OCI-LY1 (cell line): ENCODE results near the gene PRKAR2A.
"Not testable (repeated sequence)": the region's sequence is repeated elsewhere in the genome, so short reads cannot be mapped to it uniquely, and the experiment has no call there.

Experiments used
- H2AFZ ChIP-seq: fragments of 200-600 bp; sonication (generic), shearing (Covaris generic); 2 replicates; pipeline ENCODE4 v1.6.0; 2014; ENCODE audit warnings: antibody characterized with exemption, mild to moderate bottlenecking, low read length
- H3F3A ChIP-seq: fragments of 200-600 bp; sonication (generic), shearing (Covaris generic); 2 replicates; pipeline ENCODE4 v1.6.0; 2014; ENCODE audit warnings: mild to moderate bottlenecking, antibody characterized with exemption, low read length, moderate library complexity; ENCODE audit not compliant: insufficient read depth
- H3K27ac ChIP-seq: fragments of 200-600 bp; sonication (generic); 2 replicates; pipeline ENCODE4 v1.5.1; 2014; ENCODE audit warnings: low read length, mixed run types, mild to moderate bottlenecking, low read depth; ENCODE audit not compliant: poor library complexity, severe bottlenecking
- H3K27me3 ChIP-seq: fragments of 200-600 bp; sonication (generic); 2 replicates; pipeline ENCODE4 v1.6.0; 2014; ENCODE audit warnings: antibody characterized with exemption, mild to moderate bottlenecking, low read length, moderate library complexity; ENCODE audit not compliant: insufficient read depth
- H3K36me3 ChIP-seq: fragments of 200-600 bp; sonication (generic); 2 replicates; pipeline ENCODE4 v1.6.1; 2014; ENCODE audit warnings: mild to moderate bottlenecking, antibody characterized with exemption, low read length, moderate library complexity, mixed read lengths; ENCODE audit not compliant: insufficient read depth
- H3K4me1 ChIP-seq: fragments of 200-600 bp; sonication (generic); 2 replicates; pipeline ENCODE4 v1.5.1; 2014; ENCODE audit warnings: mild to moderate bottlenecking, low read length, moderate library complexity; ENCODE audit not compliant: insufficient read depth, severe bottlenecking
- H3K4me2 ChIP-seq: fragments of 200-600 bp; sonication (generic), shearing (Covaris generic); 2 replicates; pipeline ENCODE4 v1.6.1; 2014; ENCODE audit warnings: low read length
- H3K4me3 ChIP-seq: fragments of 200-600 bp; sonication (generic); 2 replicates; pipeline ENCODE4 v1.5.1; 2014; ENCODE audit warnings: low read length, low read depth, mild to moderate bottlenecking, mixed read lengths; ENCODE audit not compliant: poor library complexity, severe bottlenecking
- H3K79me2 ChIP-seq: fragments of 200-600 bp; shearing (Covaris generic); 2 replicates; pipeline ENCODE4 v1.6.1; 2016; ENCODE audit warnings: mixed run types, low read length, mixed read lengths; ENCODE audit not compliant: insufficient read depth
- H3K9ac ChIP-seq: fragments of 200-600 bp; sonication (generic), shearing (Covaris generic); 2 replicates; pipeline ENCODE4 v1.6.1; 2014; ENCODE audit warnings: mild to moderate bottlenecking, low read length, mixed read lengths
- H3K9me2 ChIP-seq: fragments of 200-600 bp; sonication (generic), shearing (Covaris generic); 2 replicates; pipeline ENCODE4 v1.6.1; 2014; ENCODE audit warnings: low read depth, mild to moderate bottlenecking, low read length, mixed read lengths
- H3K9me3 ChIP-seq: fragments of 200-600 bp; shearing (Covaris generic); 2 replicates; pipeline ENCODE4 v1.6.1; 2014; ENCODE audit warnings: low read length, mixed read lengths
- H4K20me1 ChIP-seq: fragments of 200-600 bp; sonication (generic), shearing (Covaris generic); 2 replicates; pipeline ENCODE4 v1.6.0; 2016; ENCODE audit warnings: mild to moderate bottlenecking, low read length; ENCODE audit not compliant: insufficient read depth
- EZH2 ChIP-seq: fragments of 200-600 bp; sonication (generic), shearing (Covaris generic); IDR thresholded peaks from 2 replicates; pipeline ENCODE4 v1.8.0; 2017; ENCODE audit warnings: borderline replicate concordance, mixed run types, mild to moderate bottlenecking, antibody characterized with exemption, low read length, moderate library complexity, mixed read lengths
- TF ChIP-seq, protein P1 (sequence below): fragments of 200-600 bp; sonication (generic), shearing (Covaris generic); IDR thresholded peaks from 2 replicates; pipeline ENCODE4 v1.5.1; 2017; ENCODE audit warnings: mild to moderate bottlenecking, antibody characterized with exemption, low read length, moderate library complexity, mixed read lengths

The PRKAR2A gene

DNA sequence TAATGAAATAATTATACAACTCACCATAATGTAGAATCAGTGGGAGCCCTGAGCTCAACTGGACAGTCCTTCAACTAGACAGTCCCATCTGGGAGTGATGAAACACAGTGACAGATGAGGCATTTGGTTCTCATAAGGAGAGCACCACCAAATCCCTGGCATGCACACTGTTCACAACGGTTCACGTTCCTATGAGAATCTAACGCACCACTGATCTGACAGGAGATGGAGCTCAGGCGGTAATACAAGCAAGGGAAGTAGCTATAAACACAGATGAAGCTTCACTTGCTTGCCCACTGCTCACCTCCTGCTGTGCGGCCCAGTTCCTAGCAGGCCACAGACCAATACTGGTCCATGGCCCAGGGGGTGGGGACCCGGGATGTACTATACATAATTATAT lies 17.0 kb downstream of the PRKAR2A start:
- TF ChIP-seq, protein P1, sequence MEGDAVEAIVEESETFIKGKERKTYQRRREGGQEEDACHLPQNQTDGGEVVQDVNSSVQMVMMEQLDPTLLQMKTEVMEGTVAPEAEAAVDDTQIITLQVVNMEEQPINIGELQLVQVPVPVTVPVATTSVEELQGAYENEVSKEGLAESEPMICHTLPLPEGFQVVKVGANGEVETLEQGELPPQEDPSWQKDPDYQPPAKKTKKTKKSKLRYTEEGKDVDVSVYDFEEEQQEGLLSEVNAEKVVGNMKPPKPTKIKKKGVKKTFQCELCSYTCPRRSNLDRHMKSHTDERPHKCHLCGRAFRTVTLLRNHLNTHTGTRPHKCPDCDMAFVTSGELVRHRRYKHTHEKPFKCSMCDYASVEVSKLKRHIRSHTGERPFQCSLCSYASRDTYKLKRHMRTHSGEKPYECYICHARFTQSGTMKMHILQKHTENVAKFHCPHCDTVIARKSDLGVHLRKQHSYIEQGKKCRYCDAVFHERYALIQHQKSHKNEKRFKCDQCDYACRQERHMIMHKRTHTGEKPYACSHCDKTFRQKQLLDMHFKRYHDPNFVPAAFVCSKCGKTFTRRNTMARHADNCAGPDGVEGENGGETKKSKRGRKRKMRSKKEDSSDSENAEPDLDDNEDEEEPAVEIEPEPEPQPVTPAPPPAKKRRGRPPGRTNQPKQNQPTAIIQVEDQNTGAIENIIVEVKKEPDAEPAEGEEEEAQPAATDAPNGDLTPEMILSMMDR, result no peak
- TF ChIP-seq EZH2, result no peak
- no peaks in the 10 kb centered on the region for H4K20me1 ChIP-seq
- 0 out of 2 replicates have a peak, but pooled peaks cover under 1% of the 10 kb centered on the region for H3K9me3 ChIP-seq
- H3K27ac ChIP-seq, result no peak overlapping the region
- no peak overlapping the region for H3K4me2 ChIP-seq
- H3K27me3 ChIP-seq, result no peaks in the 10 kb centered on the region
- peaks cover 2% of the 10 kb centered on the region for H3K36me3 ChIP-seq
- no peaks in the 10 kb centered on the region for H3K9me2 ChIP-seq
- peaks cover 4% of the 10 kb centered on the region; the same call in 1 of the 2 replicates for H3K79me2 ChIP-seq
- no peak overlapping the region for H3K4me3 ChIP-seq
- no peak overlapping the region for H3K9ac ChIP-seq
- no peak overlapping the region for H2AFZ ChIP-seq
- H3F3A ChIP-seq, result no peaks in the 10 kb centered on the region
- H3K4me1 ChIP-seq, result peaks cover 7% of the 10 kb centered on the region

DNA sequence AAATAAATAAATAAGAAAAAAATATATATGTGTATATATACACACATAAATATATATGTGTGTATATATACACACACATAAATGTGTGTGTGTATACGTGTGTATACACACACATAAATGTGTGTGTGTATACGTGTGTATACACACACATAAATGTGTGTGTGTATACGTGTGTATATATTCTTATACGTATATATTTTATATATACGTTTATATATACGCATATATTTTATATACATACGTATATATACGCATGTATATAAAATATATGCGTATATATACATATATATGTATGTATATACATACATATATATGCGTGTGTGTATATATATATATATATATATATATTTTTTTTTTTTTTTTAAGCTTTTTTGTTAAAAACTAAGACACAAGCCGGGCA lies 18.1 kb downstream of the PRKAR2A start:
- not testable (repeated sequence) for H2AFZ ChIP-seq, H3K4me3 ChIP-seq, H3K4me1 ChIP-seq, H3K27ac ChIP-seq, H3K36me3 ChIP-seq, H3K9me2 ChIP-seq, H3F3A ChIP-seq, H3K79me2 ChIP-seq, H3K9ac ChIP-seq, H3K4me2 ChIP-seq, H4K20me1 ChIP-seq, H3K27me3 ChIP-seq, H3K9me3 ChIP-seq

DNA sequence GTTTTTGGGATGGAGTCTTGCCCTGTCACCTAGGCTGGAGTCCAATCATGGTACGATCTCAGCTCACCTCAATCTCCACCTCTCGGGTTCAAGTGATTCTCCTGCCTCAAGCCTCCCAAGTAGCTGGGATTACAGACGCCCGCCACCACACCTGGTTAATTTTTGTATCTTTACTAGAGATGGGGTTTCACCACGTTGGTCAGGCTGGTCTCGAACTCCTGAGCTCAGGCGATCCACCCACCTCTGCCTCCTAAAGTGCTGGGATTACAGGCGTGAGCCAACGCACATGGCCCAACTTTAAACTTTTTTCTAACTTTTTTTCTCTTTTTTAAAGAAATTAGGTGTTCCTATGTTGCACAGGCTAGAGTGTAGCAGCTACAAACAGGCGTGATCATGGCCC lies 19.8 kb downstream of the PRKAR2A start:
- not testable (repeated sequence) for H3K4me1 ChIP-seq, H3K9ac ChIP-seq, H3K79me2 ChIP-seq, H4K20me1 ChIP-seq, H3F3A ChIP-seq, H3K9me3 ChIP-seq, H3K27me3 ChIP-seq, H3K4me3 ChIP-seq, H3K9me2 ChIP-seq, H3K36me3 ChIP-seq, H3K4me2 ChIP-seq, H3K27ac ChIP-seq, H2AFZ ChIP-seq

DNA sequence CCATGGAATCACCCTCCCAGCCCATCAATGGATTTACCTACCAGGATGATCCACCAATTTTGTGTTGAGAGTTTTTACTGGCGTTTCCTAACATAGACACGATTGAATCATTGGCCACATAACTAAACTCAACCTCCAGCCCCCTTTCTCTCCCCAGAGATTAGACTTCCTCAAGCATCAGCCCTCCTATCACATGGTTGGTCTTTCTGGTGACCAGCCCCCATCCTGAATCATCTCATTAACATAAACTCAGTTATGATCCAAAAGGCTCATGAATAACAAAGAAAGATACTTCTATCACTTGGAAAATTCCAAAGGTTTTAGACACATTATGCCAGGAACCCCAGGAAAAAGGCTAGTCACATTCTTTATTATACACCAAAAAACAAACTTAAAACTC lies 21.2 kb downstream of the PRKAR2A start:
- H3K9me2 ChIP-seq, result no peaks in the 10 kb centered on the region
- H4K20me1 ChIP-seq, result no peaks in the 10 kb centered on the region
- no peaks in the 10 kb centered on the region for H3K36me3 ChIP-seq
- H3K9me3 ChIP-seq, result no peaks in the 10 kb centered on the region
- H3F3A ChIP-seq, result no peaks in the 10 kb centered on the region
- H3K79me2 ChIP-seq, result no peaks in the 10 kb centered on the region; the same call in none of the 2 replicates
- H3K9ac ChIP-seq, result no peak overlapping the region
- H3K4me2 ChIP-seq, result no peak overlapping the region
- H3K27me3 ChIP-seq, result no peaks in the 10 kb centered on the region
- H3K4me3 ChIP-seq, result no peak overlapping the region
- no peak for TF ChIP-seq EZH2
- TF ChIP-seq, protein P1, result no peak
- H3K4me1 ChIP-seq, result peaks cover 7% of the 10 kb centered on the region
- no peak overlapping the region for H3K27ac ChIP-seq
- no peak overlapping the region for H2AFZ ChIP-seq
